GM10266 (cell line): Measurements from ENCODE around the gene CCP110.

Source experiments
- DNase-seq: peaks from one replicate; pipeline ENCODE4 v3.0.0; 2012; ENCODE audit errors: extremely low spot score
- CTCF ChIP-seq: IDR thresholded peaks from 2 replicates; pipeline ENCODE4 v1.5.1; 2012; ENCODE audit warnings: mild to moderate bottlenecking, low read depth; ENCODE audit not compliant: control insufficient read depth, insufficient read depth; ENCODE audit errors: missing control alignments

Gene CCP110

GRCh38 chr16:19566362-19566761 is 42.6 kb downstream of the CCP110 start:
- DNase-seq: no peak
- no peak for TF ChIP-seq CTCF

- no peak for DNase-seq
- TF ChIP-seq CTCF: no peak
Measured at GRCh38 chr16:19567560-19567959, 43.8 kb downstream of the CCP110 start.

- no peak for TF ChIP-seq CTCF
- no peak for DNase-seq
Measured at GRCh38 chr16:19573997-19574396, 50.3 kb downstream of the CCP110 start.

- no peak for TF ChIP-seq CTCF
- DNase-seq: no peak
Measured at GRCh38 chr16:19574615-19575014, 50.9 kb downstream of the CCP110 start.

- no peak for TF ChIP-seq CTCF
- DNase-seq: no peak
Measured at GRCh38 chr16:19578378-19578971, 54.7 kb downstream of the CCP110 start.

GRCh38 chr16:19582050-19582831 is 58.5 kb downstream of the CCP110 start:
- no peak for TF ChIP-seq CTCF
- no peak for DNase-seq

GRCh38 chr16:19583665-19584300 is 60.0 kb downstream of the CCP110 start:
- peak; percentile 84 for TF ChIP-seq CTCF
- peak; percentile 49 for DNase-seq
